GM23338 (cell line): ENCODE results near the gene EGFL7.

ENCODE experiments used
- EZH2 ChIP-seq: fragments of 200-600 bp; sonication (generic); IDR thresholded peaks from one replicate; pipeline ENCODE4 v1.8.0; 2017; ENCODE audit warnings: antibody characterized with exemption, mild to moderate bottlenecking, low read depth; ENCODE audit not compliant: unreplicated experiment
- EZH2phosphoT487 ChIP-seq: fragments of 200-600 bp; sonication (generic); IDR thresholded peaks from one replicate; pipeline ENCODE4 v1.8.1; 2018; ENCODE audit warnings: antibody characterized with exemption; ENCODE audit not compliant: unreplicated experiment
- TF ChIP-seq, protein P1 (sequence below), 2 experiments: fragments of 200-600 bp in 1 of 2; sonication (generic) in 1 of 2; conservative IDR thresholded peaks; 2 replicates each; pipeline versions ENCODE4 v1.5.1 to v1.6.1; 2016 to 2017; ENCODE audit warnings: antibody characterized with exemption in 2 of 2, low read depth in 2 of 2, mild to moderate bottlenecking in 2 of 2, moderate library complexity in 1 of 2
- TF ChIP-seq, protein P2 (sequence below): IDR thresholded peaks from one replicate; pipeline ENCODE4 v1.6.1; 2018; ENCODE audit warnings: antibody characterized with exemption; ENCODE audit not compliant: unreplicated experiment

DNA sequence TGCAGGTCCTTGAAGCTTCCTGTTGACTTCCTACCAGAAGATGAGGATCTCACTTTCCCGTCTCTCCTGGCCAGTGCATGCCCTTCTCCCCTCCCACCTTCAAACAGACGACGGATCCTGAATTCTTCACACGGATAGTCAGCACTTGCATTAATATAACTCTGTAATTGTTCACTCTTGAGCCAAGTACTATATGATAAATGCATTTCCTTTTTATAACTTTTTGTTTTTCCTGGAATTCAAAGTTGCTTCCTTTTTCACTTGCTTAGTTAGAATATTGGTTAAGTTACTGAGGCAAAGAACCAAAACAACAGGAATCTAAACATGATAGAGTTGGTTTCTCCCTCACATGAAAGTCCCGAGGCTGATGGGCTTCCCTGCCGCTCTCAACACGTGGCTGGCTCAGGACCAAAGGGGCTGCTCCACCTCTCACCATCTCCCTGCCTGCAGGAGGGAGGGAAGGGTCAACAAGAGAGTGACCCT is 20.2 kb upstream of the EGFL7 start:
- TF ChIP-seq, protein P1, sequence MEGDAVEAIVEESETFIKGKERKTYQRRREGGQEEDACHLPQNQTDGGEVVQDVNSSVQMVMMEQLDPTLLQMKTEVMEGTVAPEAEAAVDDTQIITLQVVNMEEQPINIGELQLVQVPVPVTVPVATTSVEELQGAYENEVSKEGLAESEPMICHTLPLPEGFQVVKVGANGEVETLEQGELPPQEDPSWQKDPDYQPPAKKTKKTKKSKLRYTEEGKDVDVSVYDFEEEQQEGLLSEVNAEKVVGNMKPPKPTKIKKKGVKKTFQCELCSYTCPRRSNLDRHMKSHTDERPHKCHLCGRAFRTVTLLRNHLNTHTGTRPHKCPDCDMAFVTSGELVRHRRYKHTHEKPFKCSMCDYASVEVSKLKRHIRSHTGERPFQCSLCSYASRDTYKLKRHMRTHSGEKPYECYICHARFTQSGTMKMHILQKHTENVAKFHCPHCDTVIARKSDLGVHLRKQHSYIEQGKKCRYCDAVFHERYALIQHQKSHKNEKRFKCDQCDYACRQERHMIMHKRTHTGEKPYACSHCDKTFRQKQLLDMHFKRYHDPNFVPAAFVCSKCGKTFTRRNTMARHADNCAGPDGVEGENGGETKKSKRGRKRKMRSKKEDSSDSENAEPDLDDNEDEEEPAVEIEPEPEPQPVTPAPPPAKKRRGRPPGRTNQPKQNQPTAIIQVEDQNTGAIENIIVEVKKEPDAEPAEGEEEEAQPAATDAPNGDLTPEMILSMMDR (conservative IDR thresholded peaks at IDR 0.05; ENCODE audit: low read depth in 2 of 2) = no peak
- no peak for TF ChIP-seq EZH2
- TF ChIP-seq, protein P2, sequence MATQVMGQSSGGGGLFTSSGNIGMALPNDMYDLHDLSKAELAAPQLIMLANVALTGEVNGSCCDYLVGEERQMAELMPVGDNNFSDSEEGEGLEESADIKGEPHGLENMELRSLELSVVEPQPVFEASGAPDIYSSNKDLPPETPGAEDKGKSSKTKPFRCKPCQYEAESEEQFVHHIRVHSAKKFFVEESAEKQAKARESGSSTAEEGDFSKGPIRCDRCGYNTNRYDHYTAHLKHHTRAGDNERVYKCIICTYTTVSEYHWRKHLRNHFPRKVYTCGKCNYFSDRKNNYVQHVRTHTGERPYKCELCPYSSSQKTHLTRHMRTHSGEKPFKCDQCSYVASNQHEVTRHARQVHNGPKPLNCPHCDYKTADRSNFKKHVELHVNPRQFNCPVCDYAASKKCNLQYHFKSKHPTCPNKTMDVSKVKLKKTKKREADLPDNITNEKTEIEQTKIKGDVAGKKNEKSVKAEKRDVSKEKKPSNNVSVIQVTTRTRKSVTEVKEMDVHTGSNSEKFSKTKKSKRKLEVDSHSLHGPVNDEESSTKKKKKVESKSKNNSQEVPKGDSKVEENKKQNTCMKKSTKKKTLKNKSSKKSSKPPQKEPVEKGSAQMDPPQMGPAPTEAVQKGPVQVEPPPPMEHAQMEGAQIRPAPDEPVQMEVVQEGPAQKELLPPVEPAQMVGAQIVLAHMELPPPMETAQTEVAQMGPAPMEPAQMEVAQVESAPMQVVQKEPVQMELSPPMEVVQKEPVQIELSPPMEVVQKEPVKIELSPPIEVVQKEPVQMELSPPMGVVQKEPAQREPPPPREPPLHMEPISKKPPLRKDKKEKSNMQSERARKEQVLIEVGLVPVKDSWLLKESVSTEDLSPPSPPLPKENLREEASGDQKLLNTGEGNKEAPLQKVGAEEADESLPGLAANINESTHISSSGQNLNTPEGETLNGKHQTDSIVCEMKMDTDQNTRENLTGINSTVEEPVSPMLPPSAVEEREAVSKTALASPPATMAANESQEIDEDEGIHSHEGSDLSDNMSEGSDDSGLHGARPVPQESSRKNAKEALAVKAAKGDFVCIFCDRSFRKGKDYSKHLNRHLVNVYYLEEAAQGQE = no peak
- no peak for TF ChIP-seq EZH2phosphoT487
